ENCODE measurements around the gene DNMT3A.

Gene DNMT3A

GRCh38 chr2:25201794-25202193 is 139.9 kb downstream of the DNMT3A start:
- DNase-seq (ENCODE audit: low spot score) = no peak

- no peak for DNase-seq (ENCODE audit: low spot score)
These were observed 140.5 kb downstream of the DNMT3A start for GRCh38 chr2:25201265-25201664.

DNA sequence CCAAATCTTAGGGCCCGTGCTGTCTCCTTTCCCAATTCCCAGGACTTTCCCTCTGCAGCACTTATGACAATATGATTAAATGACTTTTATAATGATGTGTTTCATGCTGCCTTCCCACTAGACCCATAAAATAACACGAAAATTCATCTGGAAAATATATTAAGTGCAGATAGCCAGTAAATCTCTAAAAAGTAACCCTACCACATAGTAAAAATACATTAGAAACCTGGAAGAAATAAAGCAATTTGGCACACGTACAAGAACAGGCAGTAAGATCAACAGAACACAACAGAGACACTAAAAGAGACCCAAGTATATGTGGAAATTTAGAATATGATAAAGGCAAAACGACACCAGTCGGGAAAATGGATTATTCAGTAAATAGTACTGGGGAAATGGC is 143.1 kb downstream of the DNMT3A start:
- DNase-seq (ENCODE audit: low spot score) = no peak

- DNase-seq (ENCODE audit: low spot score) = no peak
These were observed 143.6 kb downstream of the DNMT3A start for GRCh38 chr2:25198209-25198525.

- peak; percentile 44 for DNase-seq (ENCODE audit: low spot score)
These were observed 144.2 kb downstream of the DNMT3A start for GRCh38 chr2:25197336-25198208.

DNA sequence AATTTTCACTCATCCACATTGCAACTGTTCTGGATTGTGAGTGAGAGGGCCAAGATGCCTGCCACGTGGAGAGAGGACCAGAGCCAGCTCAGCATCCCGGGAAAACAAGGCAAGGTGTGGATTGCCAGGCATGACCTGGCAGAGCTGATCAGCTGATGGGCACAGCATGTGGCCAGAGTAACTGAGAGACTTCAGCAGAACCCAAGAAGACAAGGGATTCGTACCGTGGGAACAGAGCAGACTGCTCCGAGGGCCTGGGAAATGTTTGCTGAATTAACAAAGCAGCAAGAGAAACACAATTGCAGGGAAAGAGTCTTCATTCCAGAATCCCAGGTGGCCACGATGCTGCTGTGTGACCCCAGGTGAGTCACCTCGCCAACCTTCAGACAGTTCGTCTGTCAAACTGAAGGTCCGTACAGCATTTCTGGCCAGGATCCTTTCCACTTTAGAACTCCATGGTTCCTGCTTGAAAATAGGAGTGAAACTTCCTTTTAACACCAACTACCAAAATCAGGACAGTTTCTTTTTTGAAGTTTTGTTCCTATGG is 147.1 kb downstream of the DNMT3A start:
- no peak for DNase-seq (ENCODE audit: low spot score)

DNA sequence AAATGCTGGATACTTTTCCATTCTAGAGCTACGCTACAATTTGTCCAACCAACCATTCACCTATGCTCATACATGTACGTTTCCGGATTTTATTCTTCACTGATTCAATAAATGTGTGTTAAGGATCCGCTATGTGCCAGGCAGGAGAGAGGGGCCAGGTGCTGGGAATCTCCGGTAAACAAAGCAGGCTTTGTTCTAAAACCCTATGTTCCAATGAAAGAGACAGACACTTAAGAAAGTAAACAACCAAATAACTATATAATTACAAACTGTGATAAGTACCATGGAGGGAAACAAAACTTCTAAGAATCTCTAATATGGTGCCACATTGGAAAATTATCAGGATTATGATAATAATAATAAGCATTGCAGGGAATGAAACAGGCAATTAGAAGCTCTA is 151.2 kb downstream of the DNMT3A start:
- DNase-seq (ENCODE audit: low spot score) = no peak

DNA sequence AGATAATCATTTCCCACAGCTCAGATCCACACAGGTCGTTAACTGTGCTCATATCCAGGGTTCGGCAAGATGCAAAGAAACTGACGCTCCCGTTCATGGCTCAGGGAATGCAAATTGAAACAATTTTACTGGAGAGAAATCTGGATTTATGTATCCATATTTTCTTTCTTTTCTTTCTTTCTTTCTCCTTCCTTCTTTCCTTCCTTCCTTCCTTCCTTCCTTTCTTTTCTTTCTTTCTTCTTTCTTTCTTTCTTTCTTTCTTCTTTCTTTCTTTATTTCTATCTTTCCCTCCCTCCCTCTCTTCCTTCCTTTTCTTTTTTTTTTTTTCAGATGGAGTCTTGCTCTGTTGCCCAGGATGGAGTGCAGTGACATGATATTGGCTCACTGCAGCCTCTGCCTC is 153.3 kb downstream of the DNMT3A start:
- DNase-seq (ENCODE audit: low spot score) = no peak

DNA sequence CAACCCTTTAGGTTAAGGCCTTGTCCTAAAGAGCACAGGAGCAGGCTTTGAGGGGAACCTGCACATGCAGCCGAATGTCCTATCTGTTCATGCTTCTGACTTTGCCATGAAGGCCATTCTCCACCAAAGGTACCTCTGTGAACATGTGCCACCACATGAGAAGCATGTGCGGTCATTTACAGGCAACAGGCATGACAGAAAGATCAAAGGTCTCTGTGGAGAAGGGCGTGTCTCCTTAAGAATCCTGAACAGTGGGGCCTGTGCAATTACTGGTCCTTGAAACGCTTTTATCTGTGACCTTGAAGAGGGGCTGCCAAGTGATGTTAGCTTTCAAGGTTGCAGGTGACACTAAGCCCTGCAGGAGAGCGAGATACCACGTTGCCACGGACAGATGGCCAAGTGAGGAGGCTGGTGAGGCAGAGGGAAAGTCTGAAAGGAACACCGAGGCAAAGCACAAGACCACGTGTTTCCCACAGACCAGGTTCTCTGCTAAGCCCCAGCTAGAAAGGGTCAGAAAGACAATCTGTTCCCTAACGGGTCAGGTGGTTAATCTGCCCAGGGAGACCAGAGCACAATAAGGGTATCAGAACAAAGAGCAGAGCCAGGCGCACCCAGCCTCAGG is 153.9 kb downstream of the DNMT3A start:
- DNase-seq (ENCODE audit: low spot score) = no peak

GRCh38 chr2:25184254-25184653 is 157.5 kb downstream of the DNMT3A start:
- no peak for DNase-seq (ENCODE audit: low spot score)

DNA sequence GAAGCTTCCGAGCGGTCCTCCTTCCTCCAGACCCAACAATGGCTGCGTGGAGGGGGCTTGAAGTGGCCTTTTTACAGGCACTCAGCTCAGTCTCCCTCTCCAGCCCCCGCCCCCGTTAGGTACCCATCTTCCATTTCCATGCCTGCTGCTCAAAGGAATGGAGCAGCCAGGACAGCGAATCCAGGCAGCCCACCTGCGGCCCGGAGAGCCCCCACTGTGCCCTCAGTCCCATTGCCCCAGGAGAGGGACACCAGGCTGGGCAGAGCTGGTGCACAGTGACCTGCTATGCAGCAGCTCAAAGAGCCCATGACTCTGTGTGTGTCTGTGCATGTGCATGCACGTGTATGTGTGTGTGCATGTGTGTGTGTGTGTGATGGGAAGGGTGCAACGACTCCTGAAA is 162.7 kb downstream of the DNMT3A start:
- DNase-seq (ENCODE audit: low spot score) = no peak

All from GM03348 (cell line).